H1 (cell line): ENCODE data around the gene CDK7. TPM values are rescaled to one million over a fixed set of nuclear protein-coding genes. Genes with fewer than 3 reads are reported as not detected.

Experiments used
- CBX8 ChIP-seq: fragments of 300-800, 300-1000 bp; sonication (generic); IDR thresholded peaks from 2 replicates; pipeline ENCODE4 v1.7.1; 2016; ENCODE audit warnings: low read depth, low read length, borderline replicate concordance
- CEBPB ChIP-seq: IDR thresholded peaks from 2 replicates; pipeline ENCODE4 v1.6.1; 2012; ENCODE audit warnings: low read depth, low read length
- E2F6 ChIP-seq: IDR thresholded peaks from 2 replicates; pipeline ENCODE4 v1.6.1; 2012; ENCODE audit warnings: inconsistent platforms
- EGR1 ChIP-seq: IDR thresholded peaks from 2 replicates; pipeline ENCODE4 v1.6.1; 2011; ENCODE audit warnings: low read depth, low read length, borderline replicate concordance
- EZH2 ChIP-seq: fragments of 200-600 bp; sonication (generic); IDR thresholded peaks from 2 replicates; pipeline ENCODE4 v1.7.1; 2012; ENCODE audit warnings: low read depth, mild to moderate bottlenecking, moderate library complexity, low read length, inconsistent platforms; ENCODE audit not compliant: severe bottlenecking
- KDM1A ChIP-seq: fragments of 200-600, 300-600 bp; sonication (generic); IDR thresholded peaks from 2 replicates; pipeline ENCODE4 v1.7.1; 2016; ENCODE audit warnings: mild to moderate bottlenecking, low read length, borderline replicate concordance
- KDM4A ChIP-seq: IDR thresholded peaks from one replicate; pipeline ENCODE4 v1.7.1; 2012; ENCODE audit warnings: low read depth, mild to moderate bottlenecking, moderate library complexity, low read length, inconsistent platforms; ENCODE audit not compliant: severe bottlenecking
- NANOG ChIP-seq: IDR thresholded peaks from 2 replicates; pipeline ENCODE4 v1.6.1; 2011; ENCODE audit warnings: low read length, low read depth, mild to moderate bottlenecking, inconsistent platforms; ENCODE audit not compliant: insufficient read depth, poor library complexity, severe bottlenecking
- SP2 ChIP-seq: IDR thresholded peaks from 2 replicates; pipeline ENCODE4 v1.6.1; 2012; ENCODE audit warnings: mild to moderate bottlenecking, low read length, inconsistent platforms
- SRF ChIP-seq: IDR thresholded peaks from 2 replicates; pipeline ENCODE4 v1.6.1; 2011; ENCODE audit warnings: mild to moderate bottlenecking, low read depth, low read length, moderate library complexity
- polyA plus RNA-seq, 7 experiments: library from polyadenylated mRNA; depleted of rRNA in 3 of 7; stranded (reverse) in 5 of 7; unstranded in 2 of 7; fragments of >200 nt in 5 of 7; fragments of 200-250 nt in 2 of 7; gene quantifications; 1 replicate in 5 of 7; 2 replicates in 1 of 7; 4 replicates in 1 of 7; pipeline versions ENCODE4 v1.2.1 to v1.2.3, GENCODE V29; 2011 to 2013; ENCODE audit warnings: missing spikeins in 2 of 7, mixed read lengths in 2 of 7
- total RNA-seq: library from RNA; stranded (reverse); fragmentation: NEBNext Ultra II Directional; extraction: Animal tissue kit (Norgen Biotek cat#: 25700); gene quantifications from 2 replicates; pipeline ENCODE4 v1.2.1, GENCODE V29; 2021

The CDK7 gene
- total and polyA plus RNA-seq, 2 of the 8 experiments (the other 6 are each of a cell fraction or from before 2014, with no cell fraction given) = 39.9 to 63.4 TPM

- TF ChIP-seq E2F6 = no peak
- TF ChIP-seq CBX8 = no peak
- TF ChIP-seq EGR1 = no peak
- no peak for TF ChIP-seq NANOG
- no peak for TF ChIP-seq SRF
- no peak for TF ChIP-seq SP2
- TF ChIP-seq CEBPB = no peak
- TF ChIP-seq KDM4A = no peak
- TF ChIP-seq KDM1A = no peak
- no peak for TF ChIP-seq EZH2
Measured at GRCh38 chr5:69276422-69277174, 41.9 kb downstream of the CDK7 start (continued).
